GM12801 (cell line): ENCODE results near the gene CCL13.

Experiments
- TF ChIP-seq, protein P1 (sequence below): IDR thresholded peaks from one replicate; pipeline ENCODE4 v1.5.1; 2011; ENCODE audit warnings: control low read depth; ENCODE audit not compliant: insufficient read length; ENCODE audit errors: extremely low read depth

Gene CCL13

GRCh38 chr17:34386343-34386696 lies 30.0 kb downstream of the CCL13 start:
- TF ChIP-seq, protein P1, sequence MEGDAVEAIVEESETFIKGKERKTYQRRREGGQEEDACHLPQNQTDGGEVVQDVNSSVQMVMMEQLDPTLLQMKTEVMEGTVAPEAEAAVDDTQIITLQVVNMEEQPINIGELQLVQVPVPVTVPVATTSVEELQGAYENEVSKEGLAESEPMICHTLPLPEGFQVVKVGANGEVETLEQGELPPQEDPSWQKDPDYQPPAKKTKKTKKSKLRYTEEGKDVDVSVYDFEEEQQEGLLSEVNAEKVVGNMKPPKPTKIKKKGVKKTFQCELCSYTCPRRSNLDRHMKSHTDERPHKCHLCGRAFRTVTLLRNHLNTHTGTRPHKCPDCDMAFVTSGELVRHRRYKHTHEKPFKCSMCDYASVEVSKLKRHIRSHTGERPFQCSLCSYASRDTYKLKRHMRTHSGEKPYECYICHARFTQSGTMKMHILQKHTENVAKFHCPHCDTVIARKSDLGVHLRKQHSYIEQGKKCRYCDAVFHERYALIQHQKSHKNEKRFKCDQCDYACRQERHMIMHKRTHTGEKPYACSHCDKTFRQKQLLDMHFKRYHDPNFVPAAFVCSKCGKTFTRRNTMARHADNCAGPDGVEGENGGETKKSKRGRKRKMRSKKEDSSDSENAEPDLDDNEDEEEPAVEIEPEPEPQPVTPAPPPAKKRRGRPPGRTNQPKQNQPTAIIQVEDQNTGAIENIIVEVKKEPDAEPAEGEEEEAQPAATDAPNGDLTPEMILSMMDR = no peak

GRCh38 chr17:34386697-34387550 lies 30.6 kb downstream of the CCL13 start:
- TF ChIP-seq, protein P1 = no peak

- TF ChIP-seq, protein P1 = no peak
Observed at GRCh38 chr17:34387566-34387965, 31.3 kb downstream of the CCL13 start.

GRCh38 chr17:34389126-34389750 lies 33.0 kb downstream of the CCL13 start:
- TF ChIP-seq, protein P1 = no peak

DNA sequence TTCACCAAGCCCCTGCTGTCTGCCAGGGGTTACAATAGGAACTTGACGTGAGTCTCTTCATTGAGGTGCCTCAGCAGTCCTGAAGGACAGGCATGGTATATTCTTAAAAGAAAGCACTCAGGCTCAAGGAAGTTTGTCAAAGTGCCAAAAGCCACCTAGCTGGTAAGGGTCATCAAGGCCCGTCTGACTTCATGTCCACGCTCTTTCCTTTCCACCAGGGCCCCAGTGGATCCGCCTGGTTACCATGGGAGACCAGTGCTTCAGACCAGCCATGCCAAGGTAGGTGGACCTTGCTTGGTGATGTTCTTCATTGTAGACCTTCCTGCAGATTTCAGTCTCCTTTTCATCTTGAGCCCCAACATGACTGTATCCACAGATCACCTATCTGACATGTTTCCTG lies 34.4 kb downstream of the CCL13 start:
- TF ChIP-seq, protein P1 = no peak

DNA sequence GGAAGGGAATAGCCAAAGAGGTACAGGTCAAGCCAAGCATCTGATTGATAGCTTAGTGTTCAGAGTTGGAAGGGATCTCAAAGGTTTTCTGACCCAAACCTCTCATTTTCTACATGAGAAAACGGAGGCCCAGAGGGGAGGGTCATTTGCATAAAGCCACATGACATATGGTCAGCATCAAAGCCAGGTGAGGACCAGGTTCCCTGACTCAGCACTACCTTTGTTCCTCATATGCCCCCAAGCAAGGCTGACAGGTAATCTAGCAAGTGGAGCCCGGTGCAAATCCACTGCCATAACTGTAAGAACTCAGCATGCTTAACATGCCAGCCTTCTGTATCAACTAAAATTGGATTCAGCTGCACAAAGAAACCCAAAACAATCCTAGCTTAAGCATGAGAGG lies 35.0 kb downstream of the CCL13 start:
- TF ChIP-seq, protein P1 = no peak

DNA sequence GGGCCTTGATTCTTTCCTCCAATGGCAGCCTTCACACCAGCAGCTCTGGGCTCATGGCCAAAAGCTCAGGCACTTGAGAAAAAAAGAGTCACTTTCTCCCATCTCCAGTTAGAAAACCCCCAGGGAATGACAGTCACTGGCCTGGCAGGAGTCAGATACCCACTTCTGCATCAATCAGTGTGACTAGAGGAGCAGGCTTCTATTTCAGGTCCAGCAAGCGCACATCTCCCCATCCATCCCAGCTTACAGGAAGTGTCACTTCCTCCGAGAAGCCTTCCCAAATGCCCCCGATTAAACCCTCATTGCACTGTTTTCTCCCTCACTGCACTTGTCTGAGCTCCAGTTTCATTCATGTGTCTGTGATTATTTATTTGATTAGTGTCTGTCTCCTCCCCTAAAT lies 37.1 kb downstream of the CCL13 start:
- TF ChIP-seq, protein P1 = no peak
